ENCODE results near the gene GET3. TPM values are rescaled to one million over a fixed set of nuclear protein-coding genes. Genes with fewer than 3 reads are reported as not detected.

GET3 gene
- total and polyA plus RNA-seq, 2 donors (not counting 1 experiment from before 2014, with no cell fraction given): 37.2 to 61.7 TPM

- Histone ChIP-seq H2AFZ (ENCODE audit: insufficient read depth, low read depth, low read length, poor library complexity, severe bottlenecking) (no peak overlapping the region), H3K4me1 (ENCODE audit: control insufficient read depth in 2 of 2, insufficient read depth in 2 of 2, low read length in 2 of 2) (peaks cover 36 to 51% of the 10 kb centered on the region in 2 donors), H3K27me3 (replicated peaks in 1 of 4; ENCODE audit: control extremely low read depth in 1 of 4, control insufficient read depth in 3 of 4, insufficient read depth in 4 of 4, low read length in 3 of 4) (no peaks in the 10 kb centered on the region), H3K4me2 (replicated peaks; ENCODE audit: low read depth, low read length, poor library complexity, severe bottlenecking) (peak overlapping the region; percentile 91), H3K4me3 (ENCODE audit: control extremely low read depth in 1 of 5, extremely low read depth in 1 of 5, insufficient read depth in 1 of 5, low read depth in 2 of 5, low read length in 4 of 5) (peak overlapping the region; percentile 86 to 99 (median 97)), H3K79me2 (ENCODE audit: control insufficient read depth, insufficient read depth, low read length) (peaks cover 25% of the 10 kb centered on the region), H3K9me3 (ENCODE audit: control extremely low read depth in 1 of 3, control insufficient read depth in 2 of 3, insufficient read depth in 1 of 3, low read length in 2 of 3) (no peaks in the 10 kb centered on the region), H4K20me1 (ENCODE audit: control insufficient read depth, insufficient read depth, low read length, poor library complexity, severe bottlenecking) (peaks cover 19% of the 10 kb centered on the region), H3K9ac (ENCODE audit: low read length) (peak overlapping the region; percentile 86), H3K27ac (ENCODE audit: low read length in 2 of 2) (peak overlapping the region; percentile 95 to 97), H3K36me3 (replicated peaks in 1 of 2; ENCODE audit: control extremely low read depth in 1 of 2, control insufficient read depth in 1 of 2, extremely low read depth in 1 of 2, insufficient read depth in 2 of 2, low read length in 1 of 2) (peaks cover 0 to 4% of the 10 kb centered on the region in 2 experiments)
- ChIA-PET POLR2A (interaction anchor here (0.7 to 6.8 kb wide), 16 partner anchors 10 to 374 kb away, joined by 3 to 233 read pairs (median 6); partner anchors contain the start of genes DHPS, GCDH, GET3 and HOOK2), CTCF (interaction anchor here (1.0 to 17.9 kb wide), 4 partner anchors 14 to 70 kb away, joined by 3 to 1147 read pairs (median 8); partner anchors contain the start of genes HOOK2 and RNASEH2A)
- Mint-ChIP-seq H3K4me3 (peak overlapping the region; percentile 97), H3K9me3 (ENCODE audit: insufficient read depth) (no peaks in the 10 kb centered on the region), H3K27ac (peak overlapping the region; percentile 99), H3K27me3 (no peaks in the 10 kb centered on the region), H3K4me1 (peaks cover 45% of the 10 kb centered on the region)
- WGBS (ENCODE audit: insufficient coverage): 0% methylated on average over 3 of the region's 22 CpGs
- no peak for DNase-seq
- intact Hi-C loops (cut with micrococcal nuclease): loop anchor here (5.0 kb wide), 3 partner anchors 61 to 1044 kb away; partner anchors contain the start of genes TRIR, ZNF490 and ZNF791
- TF ChIP-seq EZH2 (IDR thresholded peaks at IDR 0.05; ENCODE audit: borderline replicate concordance, insufficient read depth, low read depth, low read length, poor library complexity, severe bottlenecking) (no peak), CTCF (IDR thresholded peaks at IDR 0.05) (no peak)
- ATAC-seq (ENCODE audit: low read depth): no peak
These were observed 55.6 kb downstream of the GET3 start for GRCh38 chr19:12792853-12793289.
